ENCODE results near the gene NEK6. TPM values are rescaled to one million over a fixed set of nuclear protein-coding genes. Genes with fewer than 3 reads are reported as not detected.

The NEK6 gene
- total and polyA plus RNA-seq, 3 donors from 2014 or later, result 11.5 to 21.5 (median 21.4) TPM

GRCh38 chr9:124279531-124280175, 21.9 kb downstream of the NEK6 start:
- intact Hi-C loops (cut with DNase I; ENCODE audit: low total_unique reads), result no loop called here

GRCh38 chr9:124280176-124280691, 22.5 kb downstream of the NEK6 start:
- Histone ChIP-seq H3K36me3 (ENCODE audit: low read depth, missing control alignments) (no peaks in the 10 kb centered on the region), H3K9me3 (no peaks in the 10 kb centered on the region), H3K27ac (peak overlapping the region; percentile 71 to 82), H3K4me3 (no peak overlapping the region), H3K4me1 (peaks cover 56% of the 10 kb centered on the region), H3K27me3 (no peaks in the 10 kb centered on the region)
- 37 to 66% methylated on average over 10 to 16 of the region's 16 CpGs for WGBS, 2 donors
- intact Hi-C loops (cut with DNase I; ENCODE audit: low total_unique reads), result no loop called here
- no peak for TF ChIP-seq CTCF (IDR thresholded peaks at IDR 0.05)
- TF ChIP-seq POLR2A (IDR thresholded peaks at IDR 0.05), result no peak
- DNase-seq, result peak; percentile 81

More at GRCh38 chr9:124279531-124280175, 21.9 kb downstream of the NEK6 start:
- peaks cover 50% of the 10 kb centered on the region for H3K4me1 ChIP-seq
- H3K4me3 ChIP-seq, result no peak overlapping the region
- no peak for DNase-seq
- H3K27me3 ChIP-seq, result no peaks in the 10 kb centered on the region
- TF ChIP-seq CTCF (IDR thresholded peaks at IDR 0.05) (no peak), POLR2A (IDR thresholded peaks at IDR 0.05) (no peak)
- 86 to 87% methylated on average over 11 of the region's 11 CpGs for WGBS, 2 donors
- H3K36me3 ChIP-seq (ENCODE audit: low read depth, missing control alignments), result no peaks in the 10 kb centered on the region
- H3K9me3 ChIP-seq, result no peaks in the 10 kb centered on the region
- H3K27ac ChIP-seq, result peak overlapping the region; percentile 71 to 82

GRCh38 chr9:124281931-124282371, 24.2 kb downstream of the NEK6 start:
- Histone ChIP-seq H3K36me3 (ENCODE audit: low read depth, missing control alignments) (no peaks in the 10 kb centered on the region), H3K4me1 (peaks cover 73% of the 10 kb centered on the region), H3K4me3 (no peak overlapping the region), H3K9me3 (no peaks in the 10 kb centered on the region), H3K27me3 (no peaks in the 10 kb centered on the region), H3K27ac (peak overlapping the region; percentile 79 to 85)
- DNase-seq, result no peak
- 76 to 83% methylated on average over 15 of the region's 15 CpGs for WGBS, 2 donors
- TF ChIP-seq CTCF (IDR thresholded peaks at IDR 0.05) (no peak), POLR2A (IDR thresholded peaks at IDR 0.05) (no peak)
- intact Hi-C loops (cut with DNase I; ENCODE audit: low total_unique reads), result no loop called here

GRCh38 chr9:124282442-124283227, 24.9 kb downstream of the NEK6 start:
- 40 to 54% methylated on average over 18 to 20 of the region's 20 CpGs for WGBS, 2 donors
- Histone ChIP-seq H3K27ac (peak overlapping the region; percentile 79 to 85), H3K4me1 (peaks cover 74% of the 10 kb centered on the region), H3K9me3 (no peaks in the 10 kb centered on the region), H3K27me3 (no peaks in the 10 kb centered on the region), H3K4me3 (no peak overlapping the region), H3K36me3 (ENCODE audit: low read depth, missing control alignments) (no peaks in the 10 kb centered on the region)
- DNase-seq, result peak; percentile 91
- TF ChIP-seq POLR2A (IDR thresholded peaks at IDR 0.05), result no peak
- TF ChIP-seq CTCF (IDR thresholded peaks at IDR 0.05), result no peak
- intact Hi-C loops (cut with DNase I; ENCODE audit: low total_unique reads), result no loop called here

All from testis (tissue), 3 donors.